Memory B cell (primary cell): ENCODE data around the gene SYDE1.

ENCODE experiments used
- ATAC-seq: fragments of 150-1000 bp; cut with Tn5 transposase; 2 replicates; pipeline ENCODE4 v1.10.0; 2021; ENCODE audit warnings: low read depth, mild to moderate bottlenecking, moderate library complexity
- DNase-seq, 2 donors: peaks; one replicate each; pipeline ENCODE4 v3.0.0; 2022; ENCODE audit warnings: low spot score in 2 of 2
- H3K27ac Mint-ChIP-seq: one replicate; pipeline ENCODE4 v1.8.0; 2022; ENCODE audit warnings: mild to moderate bottlenecking, moderate library complexity, mixed read lengths
- H3K27me3 Mint-ChIP-seq: one replicate; pipeline ENCODE4 v1.8.0; 2022; ENCODE audit warnings: mixed read lengths
- H3K36me3 Mint-ChIP-seq: one replicate; pipeline ENCODE4 v1.8.0; 2022; ENCODE audit warnings: mild to moderate bottlenecking, mixed read lengths
- H3K4me1 Mint-ChIP-seq: one replicate; pipeline ENCODE4 v1.8.0; 2022; ENCODE audit warnings: mixed read lengths
- H3K4me3 Mint-ChIP-seq: one replicate; pipeline ENCODE4 v1.8.0; 2022; ENCODE audit warnings: mild to moderate bottlenecking, moderate library complexity, mixed read lengths
- H3K9me3 Mint-ChIP-seq: one replicate; pipeline ENCODE4 v1.8.0; 2022; ENCODE audit warnings: mixed read lengths

Gene SYDE1

DNA sequence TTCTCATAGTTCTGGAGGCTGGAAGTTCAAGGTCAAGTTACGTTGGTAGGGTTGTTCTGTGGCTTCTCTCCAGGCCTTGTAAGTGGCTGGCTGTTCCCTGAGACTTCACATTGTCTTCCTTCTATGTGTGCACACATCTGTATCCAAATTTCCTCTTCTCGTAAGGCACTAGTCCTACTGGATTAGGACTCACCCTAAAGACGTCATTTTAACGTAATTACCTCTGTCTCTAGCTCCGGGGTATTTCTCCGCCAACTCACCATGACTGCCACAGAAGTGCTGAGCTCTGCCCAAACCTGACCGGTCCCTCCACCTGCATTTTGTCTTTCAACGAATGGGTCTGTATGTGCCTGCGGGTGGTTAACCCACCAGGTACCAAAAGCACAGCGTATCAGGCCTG, 8.7 kb upstream of the SYDE1 start:
- peaks cover 1% of the 10 kb centered on the region for H3K9me3 Mint-ChIP-seq
- H3K27ac Mint-ChIP-seq: no peak overlapping the region
- H3K4me1 Mint-ChIP-seq: no peaks in the 10 kb centered on the region
- no peak for ATAC-seq
- H3K4me3 Mint-ChIP-seq: no peak overlapping the region
- no peak for DNase-seq
- peaks cover under 1% of the 10 kb centered on the region for H3K36me3 Mint-ChIP-seq
- H3K27me3 Mint-ChIP-seq: peaks cover 6% of the 10 kb centered on the region

DNA sequence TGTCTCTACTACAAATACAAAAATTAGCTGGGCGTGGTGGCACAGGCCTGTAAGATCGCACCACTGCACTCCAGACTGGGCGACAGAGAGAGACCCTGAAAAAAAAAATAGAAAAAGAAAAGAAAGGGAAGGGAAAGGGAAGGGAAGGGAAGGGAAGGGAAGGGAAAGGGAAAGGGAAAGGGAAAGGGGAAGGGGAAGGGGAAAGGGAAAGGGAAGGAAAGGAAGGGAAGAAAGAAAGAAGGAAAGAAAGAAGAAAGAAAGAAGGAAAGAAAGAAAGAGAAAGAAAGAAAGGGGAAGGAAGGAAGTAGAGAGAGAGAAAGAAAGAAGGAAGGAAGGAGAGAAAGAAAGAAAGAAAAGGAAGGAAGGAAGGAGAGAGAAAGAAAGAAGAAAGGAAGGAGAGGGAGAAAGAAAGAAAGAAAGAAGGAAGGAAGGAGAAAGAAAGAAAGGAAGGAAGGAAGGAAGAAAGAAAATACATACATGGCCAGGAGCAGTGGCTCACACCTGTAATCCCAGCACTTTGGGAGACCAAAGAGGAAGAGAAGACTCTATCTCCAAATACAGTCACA, 8.1 kb upstream of the SYDE1 start:
- no peak overlapping the region for H3K27ac Mint-ChIP-seq
- peaks cover 4% of the 10 kb centered on the region for H3K9me3 Mint-ChIP-seq
- H3K36me3 Mint-ChIP-seq: peaks cover 3% of the 10 kb centered on the region
- no peak for ATAC-seq
- no peak for DNase-seq
- no peaks in the 10 kb centered on the region for H3K4me1 Mint-ChIP-seq
- H3K27me3 Mint-ChIP-seq: peaks cover 9% of the 10 kb centered on the region
- no peak overlapping the region for H3K4me3 Mint-ChIP-seq

DNA sequence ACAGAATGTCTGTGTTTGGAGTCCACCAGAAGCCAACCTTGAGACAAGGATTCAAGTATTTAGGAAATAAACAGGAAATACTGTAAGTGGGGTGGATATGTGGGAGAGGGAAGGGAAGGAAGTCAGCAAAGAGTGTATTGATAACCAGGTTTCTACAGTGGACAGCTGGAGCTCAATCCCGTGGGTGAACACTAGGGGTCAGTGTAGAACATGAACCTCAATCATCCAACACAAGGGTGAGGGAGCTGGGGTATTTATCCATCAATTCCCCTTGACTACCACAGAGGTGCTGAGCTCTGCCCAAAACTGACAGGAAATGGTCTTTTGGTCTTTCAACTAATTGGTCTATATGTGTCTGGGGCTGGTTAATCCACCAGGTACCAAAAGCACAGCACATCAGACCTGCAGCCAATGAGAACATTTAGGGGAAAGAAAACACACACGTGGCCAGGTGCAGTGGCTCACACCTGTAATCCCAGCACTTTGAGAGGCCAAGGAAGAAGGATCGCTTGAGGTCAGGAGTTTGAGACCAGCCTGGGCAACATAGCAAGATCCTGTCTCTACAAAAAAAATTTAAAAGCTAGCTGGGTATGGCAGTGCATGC, 5.6 kb upstream of the SYDE1 start:
- Mint-ChIP-seq H3K4me1 (peaks cover under 1% of the 10 kb centered on the region), H3K27me3 (peaks cover 19% of the 10 kb centered on the region), H3K9me3 (peaks cover 9% of the 10 kb centered on the region), H3K27ac (no peak overlapping the region), H3K4me3 (no peak overlapping the region), H3K36me3 (peaks cover 8% of the 10 kb centered on the region)
- no peak for ATAC-seq
- DNase-seq: no peak

DNA sequence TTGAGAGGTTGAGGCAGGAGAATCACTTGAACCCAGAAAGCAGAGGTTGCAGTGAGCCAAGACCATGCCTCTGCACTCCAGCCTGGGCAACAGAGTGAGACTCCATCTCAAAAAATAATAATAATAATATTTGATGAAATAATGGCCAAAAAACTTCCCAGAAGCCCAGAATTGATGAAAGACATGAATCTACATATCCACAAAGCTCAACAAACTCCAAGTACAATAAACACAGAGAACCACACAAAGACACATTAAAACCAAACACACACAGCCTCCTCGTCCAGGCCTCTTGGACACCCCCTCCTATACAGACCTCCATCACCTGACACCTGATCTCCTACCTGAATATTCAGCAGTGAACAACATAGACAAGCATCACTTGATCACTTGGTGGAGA, 3.2 kb upstream of the SYDE1 start:
- no peak overlapping the region for H3K4me3 Mint-ChIP-seq
- DNase-seq: no peak

DNA sequence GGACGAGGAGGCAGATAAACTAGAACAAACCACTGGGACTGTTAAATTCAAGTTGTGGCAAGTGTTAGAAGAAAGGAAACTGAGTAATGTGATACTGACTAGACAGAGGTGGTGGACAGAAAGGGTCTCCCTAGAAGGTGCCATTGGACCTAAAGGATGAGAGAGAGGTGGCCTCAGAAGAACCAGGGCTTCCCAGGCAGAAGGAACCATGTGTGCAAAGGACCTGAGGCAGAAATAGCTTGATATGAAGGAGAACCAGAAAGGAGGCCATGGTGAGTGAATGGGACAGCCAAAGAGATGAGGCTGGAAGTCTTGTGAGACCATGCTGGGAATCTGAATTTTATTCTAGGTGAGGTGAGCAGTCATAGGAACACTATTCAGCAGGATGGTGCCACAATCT, 2.8 kb upstream of the SYDE1 start:
- Mint-ChIP-seq H3K27ac (no peak overlapping the region), H3K4me1 (peaks cover 9% of the 10 kb centered on the region), H3K9me3 (peaks cover 9% of the 10 kb centered on the region), H3K36me3 (peaks cover 9% of the 10 kb centered on the region), H3K27me3 (peaks cover 29% of the 10 kb centered on the region), H3K4me3 (no peak overlapping the region)
- no peak for ATAC-seq
- DNase-seq: no peak

More for the DNA sequence above, 3.2 kb upstream of the SYDE1 start:
- H3K27ac Mint-ChIP-seq: no peak overlapping the region
- H3K4me1 Mint-ChIP-seq: peaks cover 9% of the 10 kb centered on the region
- no peak for ATAC-seq
- H3K27me3 Mint-ChIP-seq: peaks cover 30% of the 10 kb centered on the region
- peaks cover 9% of the 10 kb centered on the region for H3K9me3 Mint-ChIP-seq
- peaks cover 9% of the 10 kb centered on the region for H3K36me3 Mint-ChIP-seq

DNA sequence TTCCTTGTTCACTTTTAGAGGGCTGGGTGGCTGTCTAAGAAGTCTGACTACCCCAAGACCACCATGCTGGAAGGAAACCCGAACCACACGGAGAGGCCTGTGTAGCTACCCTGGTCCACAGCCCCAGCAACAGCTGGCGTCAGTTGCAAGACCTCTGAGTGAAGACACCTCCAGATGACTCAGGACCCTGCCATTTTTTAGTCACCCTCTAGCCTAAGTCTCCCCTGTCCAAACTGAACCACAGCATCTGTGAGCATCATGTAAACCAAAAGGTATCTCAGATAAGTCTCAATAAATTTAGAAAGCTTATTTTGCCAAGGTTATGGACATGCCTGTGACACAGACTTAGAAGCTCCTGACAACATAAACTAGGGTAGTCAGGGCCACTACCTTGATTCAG, 2.2 kb upstream of the SYDE1 start:
- Mint-ChIP-seq H3K27ac (no peak overlapping the region), H3K9me3 (peaks cover 9% of the 10 kb centered on the region), H3K27me3 (peaks cover 30% of the 10 kb centered on the region), H3K36me3 (peaks cover 9% of the 10 kb centered on the region), H3K4me3 (no peak overlapping the region), H3K4me1 (peaks cover 9% of the 10 kb centered on the region)
- ATAC-seq: no peak
- no peak for DNase-seq

DNA sequence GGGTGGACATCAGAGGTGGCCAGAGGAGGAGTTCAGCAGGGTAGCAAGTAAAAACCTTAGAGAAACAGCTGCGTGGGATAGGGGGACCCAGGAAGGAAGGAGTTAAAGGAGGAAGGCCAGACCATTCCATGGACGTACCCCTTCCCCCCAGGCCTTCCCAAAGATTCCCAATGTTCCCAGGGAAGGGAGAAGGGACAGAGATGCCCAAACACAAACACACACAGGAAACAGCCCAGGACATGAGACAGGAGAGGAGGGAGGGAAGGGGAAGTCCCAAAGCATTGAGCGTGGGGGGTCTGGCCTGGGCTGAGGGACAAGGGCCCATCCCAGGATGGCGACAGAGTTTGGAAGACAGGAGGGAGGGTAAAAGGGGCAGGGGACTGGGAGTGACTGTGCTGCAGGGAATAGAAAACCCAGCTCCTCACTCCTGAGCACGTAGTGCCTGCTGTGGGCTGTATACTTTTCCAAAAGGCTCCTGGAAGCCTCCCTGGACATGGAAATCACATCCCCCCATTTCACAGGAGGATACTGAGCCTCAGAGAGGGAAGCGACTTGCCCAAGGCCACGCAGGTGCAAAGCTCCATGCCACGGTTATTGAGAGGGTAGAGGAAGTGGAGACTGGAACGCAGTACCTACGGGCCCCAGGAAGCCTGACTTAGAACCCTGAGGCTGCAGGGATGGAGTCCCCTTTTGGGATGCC, 1.1 kb downstream of the SYDE1 start:
- Mint-ChIP-seq H3K27ac (no peak overlapping the region), H3K4me3 (no peak overlapping the region), H3K4me1 (peaks cover 9% of the 10 kb centered on the region), H3K27me3 (peaks cover 30% of the 10 kb centered on the region), H3K36me3 (peaks cover 9% of the 10 kb centered on the region), H3K9me3 (peaks cover 9% of the 10 kb centered on the region)
- no peak for ATAC-seq
- no peak for DNase-seq

DNA sequence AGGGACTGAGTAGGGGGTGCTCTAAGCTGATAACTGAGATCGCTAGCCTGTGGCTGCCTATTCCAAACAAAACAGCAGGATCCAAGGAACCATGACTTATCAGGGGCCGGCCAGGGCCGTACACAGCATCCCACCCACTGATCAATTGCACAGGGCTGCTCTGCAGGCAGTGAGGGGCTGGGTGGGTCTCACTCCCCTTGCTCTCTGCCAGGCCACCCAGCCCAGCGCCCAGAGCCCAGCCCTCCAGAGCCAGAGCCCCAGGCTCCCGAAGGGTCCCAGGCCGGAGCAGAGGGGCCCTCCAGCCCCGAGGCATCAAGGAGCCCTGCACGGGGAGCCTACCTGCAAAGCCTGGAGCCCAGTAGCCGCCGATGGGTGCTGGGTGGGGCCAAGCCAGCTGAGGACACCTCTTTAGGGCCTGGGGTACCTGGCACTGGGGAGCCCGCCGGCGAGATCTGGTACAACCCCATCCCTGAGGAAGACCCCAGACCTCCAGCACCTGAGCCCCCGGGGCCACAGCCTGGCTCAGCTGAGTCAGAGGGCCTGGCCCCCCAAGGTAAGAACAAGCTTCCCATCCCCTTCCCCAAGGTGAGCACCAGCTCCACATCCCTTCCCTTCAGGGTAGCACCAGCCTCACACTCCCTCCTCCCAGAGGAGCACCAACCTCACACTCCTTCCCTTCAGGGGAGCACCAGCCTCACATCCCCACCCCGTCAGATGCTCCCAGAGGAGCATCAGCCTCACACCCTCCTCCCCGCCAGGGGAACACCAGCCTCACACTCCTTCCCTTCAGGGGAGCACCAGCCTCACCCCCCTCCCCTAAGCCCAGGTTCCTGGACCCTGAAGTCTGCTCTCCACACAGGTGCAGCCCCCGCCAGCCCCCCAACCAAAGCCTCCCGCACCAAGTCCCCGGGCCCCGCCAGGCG, 1.9 kb downstream of the SYDE1 start:
- Mint-ChIP-seq H3K4me1 (peaks cover 9% of the 10 kb centered on the region), H3K27me3 (peaks cover 26% of the 10 kb centered on the region), H3K36me3 (peaks cover 6% of the 10 kb centered on the region), H3K4me3 (no peak overlapping the region), H3K27ac (no peak overlapping the region), H3K9me3 (peaks cover 5% of the 10 kb centered on the region)
- no peak for ATAC-seq
- no peak for DNase-seq

DNA sequence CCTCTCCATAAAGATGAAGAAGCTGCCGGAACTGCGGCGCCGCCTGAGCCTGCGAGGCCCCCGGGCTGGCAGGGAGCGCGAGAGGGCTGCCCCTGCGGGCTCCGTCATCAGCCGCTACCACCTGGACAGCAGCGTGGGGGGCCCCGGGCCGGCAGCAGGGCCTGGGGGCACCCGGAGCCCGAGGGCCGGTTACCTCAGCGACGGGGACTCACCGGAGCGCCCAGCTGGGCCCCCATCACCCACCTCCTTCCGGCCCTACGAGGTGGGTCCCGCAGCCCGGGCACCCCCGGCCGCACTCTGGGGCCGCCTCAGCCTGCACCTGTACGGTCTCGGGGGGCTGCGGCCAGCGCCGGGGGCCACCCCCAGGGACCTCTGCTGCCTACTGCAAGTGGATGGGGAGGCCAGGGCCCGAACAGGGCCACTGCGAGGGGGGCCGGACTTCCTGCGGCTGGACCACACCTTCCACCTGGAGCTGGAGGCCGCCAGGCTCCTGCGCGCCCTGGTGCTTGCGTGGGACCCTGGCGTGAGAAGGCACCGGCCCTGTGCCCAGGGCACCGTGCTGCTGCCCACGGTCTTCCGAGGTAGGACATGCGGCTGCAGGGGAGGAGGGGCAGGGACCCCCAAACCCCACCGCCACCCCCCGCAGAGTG, 2.7 kb downstream of the SYDE1 start:
- peaks cover 9% of the 10 kb centered on the region for H3K4me1 Mint-ChIP-seq
- no peaks in the 10 kb centered on the region for H3K9me3 Mint-ChIP-seq
- peaks cover 22% of the 10 kb centered on the region for H3K27me3 Mint-ChIP-seq
- no peak overlapping the region for H3K4me3 Mint-ChIP-seq
- ATAC-seq: no peak
- H3K36me3 Mint-ChIP-seq: peaks cover 1% of the 10 kb centered on the region
- no peak for DNase-seq
- no peak overlapping the region for H3K27ac Mint-ChIP-seq

DNA sequence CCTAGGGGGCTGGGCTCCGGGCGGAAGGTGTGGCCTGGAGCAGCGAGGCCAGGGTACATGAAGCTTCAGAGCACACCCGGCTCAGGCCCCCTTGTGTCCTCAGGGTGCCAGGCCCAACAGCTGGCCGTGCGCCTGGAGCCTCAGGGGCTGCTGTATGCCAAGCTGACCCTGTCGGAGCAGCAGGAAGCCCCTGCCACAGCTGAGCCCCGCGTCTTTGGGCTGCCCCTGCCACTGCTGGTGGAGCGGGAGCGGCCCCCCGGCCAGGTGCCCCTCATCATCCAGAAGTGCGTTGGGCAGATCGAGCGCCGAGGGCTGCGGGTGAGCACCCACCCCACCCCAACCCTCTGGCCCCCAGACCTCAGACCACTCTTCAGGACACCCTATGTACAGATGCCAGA, 3.2 kb downstream of the SYDE1 start:
- H3K36me3 Mint-ChIP-seq: peaks cover 1% of the 10 kb centered on the region
- no peak for DNase-seq
- no peak overlapping the region for H3K4me3 Mint-ChIP-seq
- ATAC-seq: no peak
- no peak overlapping the region for H3K27ac Mint-ChIP-seq
- H3K27me3 Mint-ChIP-seq: peaks cover 22% of the 10 kb centered on the region
- H3K9me3 Mint-ChIP-seq: no peaks in the 10 kb centered on the region
- peaks cover 9% of the 10 kb centered on the region for H3K4me1 Mint-ChIP-seq

DNA sequence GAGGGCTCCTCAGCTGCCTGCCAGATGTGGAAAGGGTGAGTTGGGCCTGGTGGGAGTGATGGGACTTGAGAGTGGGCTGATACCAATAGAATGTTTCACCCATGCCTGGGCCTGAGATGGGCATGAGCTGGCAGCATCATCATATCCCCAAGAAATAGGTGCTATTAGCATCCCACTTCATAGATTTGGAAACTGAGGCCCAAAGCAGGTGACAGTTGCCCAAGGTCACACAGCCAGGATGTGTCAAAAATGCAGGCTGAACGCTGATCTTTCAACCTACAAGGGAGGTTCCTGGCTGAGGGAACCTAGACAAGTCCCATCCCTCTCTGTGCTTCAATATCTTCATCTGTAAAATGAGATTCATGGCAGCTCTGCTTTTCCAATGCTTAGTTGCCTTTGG, 4.6 kb downstream of the SYDE1 start:
- Mint-ChIP-seq H3K27me3 (peaks cover 14% of the 10 kb centered on the region), H3K9me3 (no peaks in the 10 kb centered on the region), H3K36me3 (no peaks in the 10 kb centered on the region), H3K4me3 (no peak overlapping the region), H3K4me1 (peaks cover 7% of the 10 kb centered on the region), H3K27ac (no peak overlapping the region)
- DNase-seq (no peak), ATAC-seq (no peak)

DNA sequence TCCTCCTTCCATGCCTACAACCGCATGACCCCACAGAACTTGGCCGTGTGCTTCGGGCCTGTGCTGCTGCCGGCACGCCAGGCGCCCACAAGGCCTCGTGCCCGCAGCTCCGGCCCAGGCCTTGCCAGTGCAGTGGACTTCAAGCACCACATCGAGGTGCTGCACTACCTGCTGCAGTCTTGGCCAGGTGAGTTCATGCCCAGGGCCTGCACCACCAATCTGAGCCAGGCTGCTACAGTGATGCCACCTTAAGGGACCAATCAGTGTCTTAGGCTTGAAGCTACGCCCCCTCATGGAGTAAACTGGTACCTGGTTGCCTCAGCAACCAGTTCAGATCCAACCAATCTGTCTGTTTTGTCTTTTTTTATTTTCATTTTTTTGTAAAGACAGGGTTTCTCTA, 5.2 kb downstream of the SYDE1 start:
- H3K36me3 Mint-ChIP-seq: no peaks in the 10 kb centered on the region
- DNase-seq (no peak), ATAC-seq (no peak)
- no peak overlapping the region for H3K27ac Mint-ChIP-seq
- no peak overlapping the region for H3K4me3 Mint-ChIP-seq
- H3K9me3 Mint-ChIP-seq: no peaks in the 10 kb centered on the region
- H3K4me1 Mint-ChIP-seq: peaks cover 7% of the 10 kb centered on the region
- H3K27me3 Mint-ChIP-seq: peaks cover 12% of the 10 kb centered on the region

DNA sequence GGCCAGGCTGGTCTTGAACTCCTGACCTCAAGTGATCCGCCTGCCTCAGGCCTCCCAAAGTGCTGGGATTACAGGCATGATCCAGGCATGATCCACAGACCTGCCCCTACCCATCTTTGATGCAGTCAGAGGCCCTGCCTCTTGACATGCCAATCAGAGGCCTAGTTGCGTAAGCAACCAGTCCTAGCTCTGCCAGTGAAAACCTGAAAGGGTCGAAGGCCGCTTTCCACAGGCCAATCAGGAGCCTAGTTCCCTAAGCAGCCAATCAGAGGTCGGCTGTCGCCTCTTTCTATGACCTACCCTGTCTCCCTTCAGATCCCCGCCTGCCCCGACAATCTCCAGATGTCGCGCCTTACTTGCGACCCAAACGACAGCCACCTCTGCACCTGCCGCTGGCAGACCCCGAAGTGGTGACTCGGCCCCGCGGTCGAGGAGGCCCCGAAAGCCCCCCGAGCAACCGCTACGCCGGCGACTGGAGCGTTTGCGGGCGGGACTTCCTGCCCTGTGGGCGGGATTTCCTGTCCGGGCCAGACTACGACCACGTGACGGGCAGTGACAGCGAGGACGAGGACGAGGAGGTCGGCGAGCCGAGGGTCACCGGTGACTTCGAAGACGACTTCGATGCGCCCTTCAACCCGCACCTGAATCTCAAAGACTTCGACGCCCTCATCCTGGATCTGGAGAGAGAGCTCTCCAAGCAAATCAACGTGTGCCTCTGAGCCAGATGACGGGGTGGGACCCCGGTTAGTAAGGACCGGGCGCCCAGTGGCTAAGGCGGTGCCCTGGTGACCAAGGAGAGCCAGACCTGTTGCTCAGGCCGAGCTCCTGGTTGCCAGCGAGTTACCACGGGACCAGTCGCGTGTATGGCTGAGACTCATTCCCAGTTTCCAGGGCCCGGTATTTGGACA, 6.3 kb downstream of the SYDE1 start:
- DNase-seq: no peak
- Mint-ChIP-seq H3K27ac (no peak overlapping the region), H3K36me3 (peaks cover 2% of the 10 kb centered on the region), H3K9me3 (no peaks in the 10 kb centered on the region), H3K27me3 (peaks cover 5% of the 10 kb centered on the region), H3K4me1 (peaks cover under 1% of the 10 kb centered on the region), H3K4me3 (no peak overlapping the region)
- no peak for ATAC-seq
